T-helper 9 cell (primary cell): ENCODE measurements around the gene MAPK9.

ENCODE experiments used
- DNase-seq: peaks from one replicate; pipeline ENCODE4 v3.0.0-alpha.2; 2020

Gene MAPK9

DNA sequence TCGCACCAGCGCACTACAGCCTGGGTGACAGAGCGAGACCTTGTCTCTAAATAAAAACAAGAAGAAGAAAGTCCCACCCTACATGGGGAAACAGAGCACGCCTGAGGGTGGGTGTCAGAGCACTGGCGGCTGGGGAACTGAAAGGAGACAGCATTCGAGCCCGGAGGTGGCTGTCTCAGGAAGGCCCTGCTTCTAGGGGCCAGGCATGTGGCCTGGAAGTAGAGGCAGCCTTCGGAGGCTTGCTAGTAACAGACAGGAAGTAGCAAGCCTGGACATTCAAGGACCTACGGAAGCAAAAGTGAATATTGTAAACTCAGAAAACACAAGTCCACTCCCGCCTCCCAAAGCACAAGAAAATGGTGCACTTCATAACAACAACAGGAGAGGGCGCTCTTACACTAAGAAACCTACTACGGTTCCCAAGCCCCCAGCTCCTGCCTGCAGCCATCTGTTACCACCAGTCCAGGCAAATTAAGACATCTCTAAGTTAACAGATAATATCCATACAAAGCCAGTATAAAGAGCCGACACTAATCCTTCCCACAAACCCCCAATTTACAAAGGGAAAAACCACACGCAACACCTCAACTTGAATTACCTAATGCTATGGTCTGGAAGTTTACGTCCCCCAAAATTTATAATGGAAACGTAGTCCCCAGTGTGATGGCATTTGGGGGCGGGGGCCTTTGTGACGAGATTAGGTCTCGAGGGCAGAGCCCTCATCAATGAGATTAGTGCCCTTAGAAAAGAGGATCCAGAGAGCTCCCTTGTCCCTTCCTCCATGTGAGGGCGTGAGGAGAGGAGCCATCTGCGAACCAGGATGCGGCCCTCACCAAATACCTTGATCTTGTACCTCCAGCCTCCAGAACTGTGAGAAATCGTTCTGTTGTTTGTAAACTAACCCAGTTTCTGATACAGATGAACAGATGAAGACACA is 90.6 kb downstream of the MAPK9 start:
- no peak for DNase-seq

DNA sequence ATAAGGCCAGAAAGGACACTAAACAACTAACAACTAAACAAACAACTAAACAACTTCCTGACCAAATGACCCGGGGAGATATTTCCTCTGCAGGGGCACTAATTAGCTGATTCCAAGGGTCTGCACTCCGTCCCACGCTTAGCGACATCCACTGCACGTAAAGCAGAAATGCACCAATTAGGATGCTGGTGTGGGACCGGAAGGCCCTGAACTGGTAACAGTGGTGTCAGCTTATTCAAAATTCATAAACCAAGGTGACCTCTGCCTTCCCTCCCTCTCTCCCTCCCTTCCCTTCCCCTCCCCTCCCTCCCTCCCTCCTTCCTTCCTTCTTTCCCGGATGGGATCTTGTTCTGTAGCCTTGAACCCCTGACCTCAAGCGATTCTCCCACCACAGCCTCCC is 92.5 kb downstream of the MAPK9 start:
- DNase-seq, result no peak

DNA sequence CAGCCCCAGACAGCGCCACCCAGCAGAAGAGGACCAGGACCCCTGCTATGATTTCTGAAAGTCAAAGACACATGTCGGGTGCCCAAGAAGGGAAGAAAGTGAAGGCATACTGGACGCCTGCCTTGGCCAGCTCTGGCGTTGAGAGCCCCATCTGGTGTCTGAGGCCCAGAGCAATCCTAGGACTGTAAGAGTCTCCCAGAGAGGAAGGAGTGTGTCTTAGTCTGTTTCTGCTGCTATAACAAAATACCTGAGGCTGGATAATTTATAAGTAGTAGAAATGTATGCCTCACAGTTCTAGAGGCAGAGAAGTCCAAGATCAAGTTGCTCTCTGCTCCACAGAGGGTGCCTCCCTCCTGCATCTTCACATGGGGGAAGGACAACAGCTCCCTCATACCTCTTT is 93.7 kb downstream of the MAPK9 start:
- no peak for DNase-seq

- no peak for DNase-seq
Observed at GRCh38 chr5:180197016-180197702, 94.7 kb downstream of the MAPK9 start.

- no peak for DNase-seq
Observed at GRCh38 chr5:180194410-180195345, 97.2 kb downstream of the MAPK9 start.

GRCh38 chr5:180193749-180194375 is 98.0 kb downstream of the MAPK9 start:
- DNase-seq, result no peak

- DNase-seq, result no peak
Observed at GRCh38 chr5:180191716-180192115, 100.2 kb downstream of the MAPK9 start.

- DNase-seq, result no peak
Observed at GRCh38 chr5:180187767-180188166, 104.1 kb downstream of the MAPK9 start.
